Measurements from ENCODE around the gene TSPAN9.

The TSPAN9 gene

GRCh38 chr12:3276226-3276625, 199.0 kb downstream of the TSPAN9 start:
- no peak for DNase-seq (ENCODE audit: low read depth)

- DNase-seq (ENCODE audit: low read depth), result no peak
Observed at GRCh38 chr12:3277306-3277943, 200.2 kb downstream of the TSPAN9 start.

- DNase-seq (ENCODE audit: low read depth), result no peak
Observed at GRCh38 chr12:3278681-3279414, 201.7 kb downstream of the TSPAN9 start.

- DNase-seq (ENCODE audit: low read depth), result no peak
Observed at GRCh38 chr12:3279415-3279780, 202.2 kb downstream of the TSPAN9 start.

GRCh38 chr12:3279832-3280231, 202.7 kb downstream of the TSPAN9 start:
- DNase-seq (ENCODE audit: low read depth), result no peak

GRCh38 chr12:3280967-3281366, 203.8 kb downstream of the TSPAN9 start:
- DNase-seq (ENCODE audit: low read depth), result no peak

- no peak for DNase-seq (ENCODE audit: low read depth)
Observed at GRCh38 chr12:3281588-3282383, 204.6 kb downstream of the TSPAN9 start.

GRCh38 chr12:3282384-3282670, 205.1 kb downstream of the TSPAN9 start:
- no peak for DNase-seq (ENCODE audit: low read depth)

- DNase-seq (ENCODE audit: low read depth), result no peak
Observed at GRCh38 chr12:3283137-3283680, 206.0 kb downstream of the TSPAN9 start.

- no peak for DNase-seq (ENCODE audit: low read depth)
Observed at GRCh38 chr12:3284405-3284804, 207.2 kb downstream of the TSPAN9 start.

- DNase-seq (ENCODE audit: low read depth), result no peak
Observed at GRCh38 chr12:3285570-3285969, 208.4 kb downstream of the TSPAN9 start.

GRCh38 chr12:3288690-3289089, 211.5 kb downstream of the TSPAN9 start:
- DNase-seq (ENCODE audit: low read depth), result no peak

GRCh38 chr12:3289702-3290101, 212.5 kb downstream of the TSPAN9 start:
- no peak for DNase-seq (ENCODE audit: low read depth)

GRCh38 chr12:3291939-3292338, 214.8 kb downstream of the TSPAN9 start:
- DNase-seq (ENCODE audit: low read depth), result no peak

- DNase-seq (ENCODE audit: low read depth), result no peak
Observed at GRCh38 chr12:3292677-3293412, 215.7 kb downstream of the TSPAN9 start.

GRCh38 chr12:3293446-3294161, 216.4 kb downstream of the TSPAN9 start:
- no peak for DNase-seq (ENCODE audit: low read depth)

GRCh38 chr12:3294481-3294911, 217.3 kb downstream of the TSPAN9 start:
- no peak for DNase-seq (ENCODE audit: low read depth)

GRCh38 chr12:3295225-3295624, 218.0 kb downstream of the TSPAN9 start:
- DNase-seq (ENCODE audit: low read depth), result no peak

- DNase-seq (ENCODE audit: low read depth), result no peak
Observed at GRCh38 chr12:3295646-3296408, 218.6 kb downstream of the TSPAN9 start.

GRCh38 chr12:3296409-3296701, 219.2 kb downstream of the TSPAN9 start:
- no peak for DNase-seq (ENCODE audit: low read depth)

- no peak for DNase-seq (ENCODE audit: low read depth)
Observed at GRCh38 chr12:3298603-3299002, 221.4 kb downstream of the TSPAN9 start.
